Loucy (cell line): ENCODE measurements around the gene PPP6R1.

Source experiments
- H2AFZ ChIP-seq: fragments of 200-600 bp; sonication (generic); 2 replicates; pipeline ENCODE4 v1.6.0; 2016; ENCODE audit warnings: antibody characterized with exemption, mild to moderate bottlenecking, low read length, moderate library complexity
- H3F3A ChIP-seq: fragments of 200-600 bp; 2 replicates; pipeline ENCODE4 v1.6.0; 2016; ENCODE audit warnings: antibody characterized with exemption, low read depth, mild to moderate bottlenecking
- H3K27me3 ChIP-seq: fragments of 200-600 bp; sonication (generic); 2 replicates; pipeline ENCODE4 v1.6.1; 2014; ENCODE audit warnings: low read length, mild to moderate bottlenecking; ENCODE audit not compliant: insufficient read depth, poor library complexity, severe bottlenecking
- H3K36me3 ChIP-seq: fragments of 200-600 bp; sonication (generic); 2 replicates; pipeline ENCODE4 v1.6.1; 2016; ENCODE audit warnings: low read length; ENCODE audit not compliant: insufficient read depth
- H3K4me1 ChIP-seq: fragments of 200-600 bp; sonication (generic); 2 replicates; pipeline ENCODE4 v1.5.1; 2014; ENCODE audit warnings: low read length, mild to moderate bottlenecking; ENCODE audit not compliant: insufficient read depth, poor library complexity, severe bottlenecking
- H3K4me2 ChIP-seq: fragments of 200-600 bp; sonication (generic); 2 replicates; pipeline ENCODE4 v1.6.0; 2014; ENCODE audit warnings: antibody characterized with exemption, low read length, low read depth, mild to moderate bottlenecking; ENCODE audit not compliant: poor library complexity, severe bottlenecking
- H3K4me3 ChIP-seq: fragments of 200-600 bp; sonication (generic); 2 replicates; pipeline ENCODE4 v1.5.1; 2014; ENCODE audit warnings: low read length, mild to moderate bottlenecking, mixed read lengths; ENCODE audit not compliant: poor library complexity, severe bottlenecking
- H3K79me2 ChIP-seq: fragments of 200-600 bp; sonication (generic); 2 replicates; pipeline ENCODE4 v1.6.1; 2014; ENCODE audit warnings: low read length; ENCODE audit not compliant: insufficient read depth
- H3K9ac ChIP-seq: fragments of 200-600 bp; sonication (generic); 2 replicates; pipeline ENCODE4 v1.6.0; 2014; ENCODE audit warnings: mild to moderate bottlenecking, low read depth, low read length, moderate library complexity; ENCODE audit not compliant: poor library complexity, severe bottlenecking
- H3K9me2 ChIP-seq: fragments of 200-600 bp; sonication (generic); replicated peaks from 2 replicates; pipeline ENCODE4 v1.6.1; 2016; ENCODE audit warnings: low read depth, low read length, mixed read lengths
- H3K9me3 ChIP-seq: fragments of 200-600 bp; sonication (generic); 2 replicates; pipeline ENCODE4 v1.6.1; 2014; ENCODE audit warnings: mild to moderate bottlenecking, antibody characterized with exemption, low read length, low read depth; ENCODE audit not compliant: insufficient read depth
- H4K20me1 ChIP-seq: fragments of 200-600 bp; sonication (generic); 2 replicates; pipeline ENCODE4 v1.6.0; 2014; ENCODE audit warnings: antibody characterized with exemption, low read length, mild to moderate bottlenecking; ENCODE audit not compliant: insufficient read depth, poor library complexity, severe bottlenecking
- CTCF ChIP-seq: fragments of 200-600 bp; sonication (generic); conservative IDR thresholded peaks from 2 replicates; pipeline ENCODE4 v1.5.1; 2014; ENCODE audit warnings: mild to moderate bottlenecking, antibody characterized with exemption, low read length
- EZH2phosphoT487 ChIP-seq: fragments of 200-600 bp; IDR thresholded peaks from 2 replicates; pipeline ENCODE4 v1.6.1; 2018; ENCODE audit warnings: antibody characterized with exemption, mild to moderate bottlenecking, moderate library complexity, borderline replicate concordance

The PPP6R1 gene

GRCh38 chr19:55197528-55197927, 61.3 kb downstream of the PPP6R1 start:
- Histone ChIP-seq H3K27me3 (no peaks in the 10 kb centered on the region), H3K9me3 (no peaks in the 10 kb centered on the region), H3K4me2 (no peak overlapping the region), H3K9ac (no peak overlapping the region), H2AFZ (no peak overlapping the region), H3K36me3 (no peaks in the 10 kb centered on the region), H4K20me1 (no peaks in the 10 kb centered on the region), H3K4me1 (no peaks in the 10 kb centered on the region), H3K9me2 (no peaks in the 10 kb centered on the region), H3K79me2 (no peaks in the 10 kb centered on the region), H3K4me3 (no peak overlapping the region), H3F3A (no peaks in the 10 kb centered on the region)
- TF ChIP-seq CTCF (no peak), EZH2phosphoT487 (no peak)

GRCh38 chr19:55196803-55197202, 62.0 kb downstream of the PPP6R1 start:
- Histone ChIP-seq H2AFZ (no peak overlapping the region), H4K20me1 (no peaks in the 10 kb centered on the region), H3K4me3 (no peak overlapping the region), H3K36me3 (no peaks in the 10 kb centered on the region), H3K4me1 (no peaks in the 10 kb centered on the region), H3F3A (no peaks in the 10 kb centered on the region), H3K4me2 (no peak overlapping the region), H3K9ac (no peak overlapping the region), H3K9me3 (no peaks in the 10 kb centered on the region), H3K27me3 (no peaks in the 10 kb centered on the region), H3K79me2 (no peaks in the 10 kb centered on the region), H3K9me2 (no peaks in the 10 kb centered on the region)
- TF ChIP-seq CTCF (no peak), EZH2phosphoT487 (no peak)

- Histone ChIP-seq H3K4me1 (no peaks in the 10 kb centered on the region), H3K36me3 (no peaks in the 10 kb centered on the region), H2AFZ (no peak overlapping the region), H3K9ac (no peak overlapping the region), H3F3A (no peaks in the 10 kb centered on the region), H3K9me3 (no peaks in the 10 kb centered on the region), H3K9me2 (no peaks in the 10 kb centered on the region), H4K20me1 (no peaks in the 10 kb centered on the region), H3K79me2 (no peaks in the 10 kb centered on the region), H3K27me3 (no peaks in the 10 kb centered on the region), H3K4me2 (no peak overlapping the region), H3K4me3 (no peak overlapping the region)
- TF ChIP-seq CTCF (no peak), EZH2phosphoT487 (no peak)
Measured at GRCh38 chr19:55193481-55193880, 65.3 kb downstream of the PPP6R1 start.
